A549 (cell line): ENCODE data around the gene LACTB. TPM values are rescaled to one million over a fixed set of nuclear protein-coding genes. Genes with fewer than 3 reads are reported as not detected.

Source experiments
- CEBPB ChIP-seq, 2 experiments: fragments of >200 bp in 1 of 2; sonication (Bioruptor Twin) in 1 of 2; formaldehyde crosslinking in 1 of 2; IDR thresholded peaks; 2 replicates each; pipeline ENCODE4 v1.6.1; 2012 to 2016
- CTCF ChIP-seq: fragments of >200 bp; sonication (Bioruptor Twin); formaldehyde crosslinking; IDR thresholded peaks from 3 replicates; pipeline ENCODE4 v1.5.1; 2016
- E2F6 ChIP-seq: IDR thresholded peaks from 2 replicates; pipeline ENCODE4 v1.6.1; 2012; ENCODE audit warnings: low read depth, borderline replicate concordance
- ESRRA ChIP-seq: fragments of 150-350 bp; IDR thresholded peaks from 2 replicates; pipeline ENCODE4 v1.6.1; 2014; ENCODE audit warnings: mild to moderate bottlenecking, low read length, borderline replicate concordance
- FOSB ChIP-seq: fragments of 250-450 bp; sonication (Bioruptor Pico); IDR thresholded peaks from 2 replicates; pipeline ENCODE4 v1.5.0; 2020; ENCODE audit warnings: mild to moderate bottlenecking, moderate library complexity
- HOXA7 ChIP-seq: fragments of 250-450 bp; sonication (Bioruptor Pico); IDR thresholded peaks from 2 replicates; pipeline ENCODE4 v1.5.0; 2020; ENCODE audit warnings: mild to moderate bottlenecking, moderate library complexity
- HOXB13 ChIP-seq: fragments of 250-450 bp; sonication (Bioruptor Pico); IDR thresholded peaks from 2 replicates; pipeline ENCODE4 v1.5.0; 2020; ENCODE audit warnings: low read depth, mild to moderate bottlenecking, moderate library complexity
- HOXB5 ChIP-seq: fragments of 250-450 bp; sonication (Bioruptor Pico); IDR thresholded peaks from 2 replicates; pipeline ENCODE4 v1.5.0; 2020; ENCODE audit warnings: mild to moderate bottlenecking, moderate library complexity
- KDM1A ChIP-seq: fragments of 200-600 bp; sonication (generic); IDR thresholded peaks from 2 replicates; pipeline ENCODE4 v1.6.1; 2016; ENCODE audit warnings: low read depth, mild to moderate bottlenecking
- MAFK ChIP-seq: fragments of 450-650 bp; IDR thresholded peaks from 2 replicates; pipeline ENCODE4 v1.6.1; 2014; ENCODE audit not compliant: partially characterized antibody
- MYC ChIP-seq: IDR thresholded peaks from 2 replicates; pipeline ENCODE4 v1.6.1; 2012; ENCODE audit warnings: mild to moderate bottlenecking, inconsistent platforms, low read length, improper control_type of control experiment, borderline replicate concordance
- NFE2L2 ChIP-seq: fragments of 150-350 bp; conservative IDR thresholded peaks from 2 replicates; pipeline ENCODE4 v1.6.1; 2014; ENCODE audit warnings: low read length
- NPAS2 ChIP-seq: fragments of 250-450 bp; sonication (Bioruptor Pico); IDR thresholded peaks from 2 replicates; pipeline ENCODE4 v1.8.0; 2022; ENCODE audit warnings: mild to moderate bottlenecking, moderate library complexity, borderline replicate concordance
- RAD21 ChIP-seq, 2 experiments: fragments of >200 bp in 1 of 2; sonication (Bioruptor Twin) in 1 of 2; formaldehyde crosslinking in 1 of 2; IDR thresholded peaks in 1 of 2; conservative IDR thresholded peaks in 1 of 2; 2 replicates in 1 of 2; 3 replicates in 1 of 2; pipeline ENCODE4 v1.6.1; 2012 to 2018; ENCODE audit warnings: inconsistent platforms in 1 of 2
- SMC3 ChIP-seq: fragments of >200 bp; sonication (Bioruptor Twin); formaldehyde crosslinking; IDR thresholded peaks from 3 replicates; pipeline ENCODE4 v1.6.1; 2018; ENCODE audit warnings: inconsistent platforms
- TP53 ChIP-seq: fragments of 250-450 bp; sonication (Bioruptor Pico); IDR thresholded peaks from 2 replicates; pipeline ENCODE4 v1.5.0; 2021; ENCODE audit warnings: mild to moderate bottlenecking, moderate library complexity
- ZC3H11A ChIP-seq: fragments of 450-650 bp; IDR thresholded peaks from 2 replicates; pipeline ENCODE4 v1.6.1; 2014; ENCODE audit warnings: antibody characterized with exemption, mild to moderate bottlenecking
- ZNF302 ChIP-seq: fragments of 250-450 bp; sonication (Bioruptor Pico); IDR thresholded peaks from 2 replicates; pipeline ENCODE4 v1.9.0; 2021; ENCODE audit warnings: inconsistent platforms, mild to moderate bottlenecking, moderate library complexity
- ZSCAN20 ChIP-seq: fragments of 250-450 bp; sonication (Bioruptor Pico); IDR thresholded peaks from 2 replicates; pipeline ENCODE4 v1.8.0; 2022; ENCODE audit warnings: mild to moderate bottlenecking, moderate library complexity
- polyA plus RNA-seq, 4 experiments: library from polyadenylated mRNA; depleted of rRNA in 3 of 4; stranded (reverse); fragments of >200 nt; fragmentation: RNase III in 1 of 4; extraction: RNeasy Plus Mini Kit Qiagen cat#74134 plus additional on column Dnase treatment in 1 of 4; gene quantifications; 2 replicates in 3 of 4; 3 replicates in 1 of 4; pipeline ENCODE4 v1.2.3, GENCODE V29; 2011 to 2017
- TF ChIP-seq, protein P1 (sequence below): IDR thresholded peaks from 2 replicates; pipeline ENCODE4 v1.6.1; 2012
- TF ChIP-seq, protein P2 (sequence below): fragments of 150-350 bp; IDR thresholded peaks from 2 replicates; pipeline ENCODE4 v1.6.1; 2014; ENCODE audit warnings: low read depth, mild to moderate bottlenecking, low read length
- TF ChIP-seq, protein P3 (sequence below): fragments of 250-450 bp; sonication (Bioruptor Pico); IDR thresholded peaks from 2 replicates; pipeline ENCODE4 v1.5.0; 2021; ENCODE audit warnings: mild to moderate bottlenecking, moderate library complexity, borderline replicate concordance
- TF ChIP-seq, protein P4 (sequence below): fragments of 200-600 bp; sonication (generic); IDR thresholded peaks from 2 replicates; pipeline ENCODE4 v1.6.1; 2016; ENCODE audit warnings: antibody characterized with exemption, mild to moderate bottlenecking, moderate library complexity

The LACTB gene
- polyA plus RNA-seq, 2 of the 4 experiments (the other 2 are of a cell fraction) = 56.5 to 59.6 TPM

- TF ChIP-seq E2F6 (no peak), FOSB (CRISPR knock-in tag) (no peak), NPAS2 (CRISPR knock-in tag) (no peak), HOXA7 (CRISPR knock-in tag) (no peak), NFE2L2 (no peak), ZC3H11A (no peak), ZNF302 (CRISPR knock-in tag) (0 out of 2 replicates have a peak, but pooled peaks have one; percentile 29), KDM1A (no peak), TP53 (CRISPR knock-in tag) (0 out of 2 replicates have a peak, but pooled peaks have one; percentile 22), MAFK (no peak), CTCF (no peak), CEBPB (IDR thresholded peaks at IDR 0.05) (peak in 1 of 2 experiments; percentile 74; a peak in 2 of 4 replicates), SMC3 (no peak), ZSCAN20 (no peak), HOXB5 (CRISPR knock-in tag) (peak; percentile 73; the same call in 1 of the 2 replicates), HOXB13 (CRISPR knock-in tag) (peak; percentile 89; the same call in 1 of the 2 replicates), ESRRA (no peak), MYC (no peak), RAD21 (conservative IDR thresholded peaks at IDR 0.05 in 1 of 2, IDR thresholded peaks at IDR 0.05 in 1 of 2) (no peak)
- TF ChIP-seq, protein P1, sequence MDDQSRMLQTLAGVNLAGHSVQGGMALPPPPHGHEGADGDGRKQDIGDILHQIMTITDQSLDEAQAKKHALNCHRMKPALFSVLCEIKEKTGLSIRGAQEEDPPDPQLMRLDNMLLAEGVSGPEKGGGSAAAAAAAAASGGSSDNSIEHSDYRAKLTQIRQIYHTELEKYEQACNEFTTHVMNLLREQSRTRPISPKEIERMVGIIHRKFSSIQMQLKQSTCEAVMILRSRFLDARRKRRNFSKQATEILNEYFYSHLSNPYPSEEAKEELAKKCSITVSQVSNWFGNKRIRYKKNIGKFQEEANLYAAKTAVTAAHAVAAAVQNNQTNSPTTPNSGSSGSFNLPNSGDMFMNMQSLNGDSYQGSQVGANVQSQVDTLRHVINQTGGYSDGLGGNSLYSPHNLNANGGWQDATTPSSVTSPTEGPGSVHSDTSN = no peak
- TF ChIP-seq, protein P2, sequence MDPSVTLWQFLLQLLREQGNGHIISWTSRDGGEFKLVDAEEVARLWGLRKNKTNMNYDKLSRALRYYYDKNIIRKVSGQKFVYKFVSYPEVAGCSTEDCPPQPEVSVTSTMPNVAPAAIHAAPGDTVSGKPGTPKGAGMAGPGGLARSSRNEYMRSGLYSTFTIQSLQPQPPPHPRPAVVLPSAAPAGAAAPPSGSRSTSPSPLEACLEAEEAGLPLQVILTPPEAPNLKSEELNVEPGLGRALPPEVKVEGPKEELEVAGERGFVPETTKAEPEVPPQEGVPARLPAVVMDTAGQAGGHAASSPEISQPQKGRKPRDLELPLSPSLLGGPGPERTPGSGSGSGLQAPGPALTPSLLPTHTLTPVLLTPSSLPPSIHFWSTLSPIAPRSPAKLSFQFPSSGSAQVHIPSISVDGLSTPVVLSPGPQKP = no peak
- TF ChIP-seq, protein P3, sequence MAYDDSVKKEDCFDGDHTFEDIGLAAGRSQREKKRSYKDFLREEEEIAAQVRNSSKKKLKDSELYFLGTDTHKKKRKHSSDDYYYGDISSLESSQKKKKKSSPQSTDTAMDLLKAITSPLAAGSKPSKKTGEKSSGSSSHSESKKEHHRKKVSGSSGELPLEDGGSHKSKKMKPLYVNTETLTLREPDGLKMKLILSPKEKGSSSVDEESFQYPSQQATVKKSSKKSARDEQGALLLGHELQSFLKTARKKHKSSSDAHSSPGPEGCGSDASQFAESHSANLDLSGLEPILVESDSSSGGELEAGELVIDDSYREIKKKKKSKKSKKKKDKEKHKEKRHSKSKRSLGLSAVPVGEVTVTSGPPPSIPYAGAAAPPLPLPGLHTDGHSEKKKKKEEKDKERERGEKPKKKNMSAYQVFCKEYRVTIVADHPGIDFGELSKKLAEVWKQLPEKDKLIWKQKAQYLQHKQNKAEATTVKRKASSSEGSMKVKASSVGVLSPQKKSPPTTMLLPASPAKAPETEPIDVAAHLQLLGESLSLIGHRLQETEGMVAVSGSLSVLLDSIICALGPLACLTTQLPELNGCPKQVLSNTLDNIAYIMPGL (CRISPR knock-in tag) = no peak
- TF ChIP-seq, protein P4, sequence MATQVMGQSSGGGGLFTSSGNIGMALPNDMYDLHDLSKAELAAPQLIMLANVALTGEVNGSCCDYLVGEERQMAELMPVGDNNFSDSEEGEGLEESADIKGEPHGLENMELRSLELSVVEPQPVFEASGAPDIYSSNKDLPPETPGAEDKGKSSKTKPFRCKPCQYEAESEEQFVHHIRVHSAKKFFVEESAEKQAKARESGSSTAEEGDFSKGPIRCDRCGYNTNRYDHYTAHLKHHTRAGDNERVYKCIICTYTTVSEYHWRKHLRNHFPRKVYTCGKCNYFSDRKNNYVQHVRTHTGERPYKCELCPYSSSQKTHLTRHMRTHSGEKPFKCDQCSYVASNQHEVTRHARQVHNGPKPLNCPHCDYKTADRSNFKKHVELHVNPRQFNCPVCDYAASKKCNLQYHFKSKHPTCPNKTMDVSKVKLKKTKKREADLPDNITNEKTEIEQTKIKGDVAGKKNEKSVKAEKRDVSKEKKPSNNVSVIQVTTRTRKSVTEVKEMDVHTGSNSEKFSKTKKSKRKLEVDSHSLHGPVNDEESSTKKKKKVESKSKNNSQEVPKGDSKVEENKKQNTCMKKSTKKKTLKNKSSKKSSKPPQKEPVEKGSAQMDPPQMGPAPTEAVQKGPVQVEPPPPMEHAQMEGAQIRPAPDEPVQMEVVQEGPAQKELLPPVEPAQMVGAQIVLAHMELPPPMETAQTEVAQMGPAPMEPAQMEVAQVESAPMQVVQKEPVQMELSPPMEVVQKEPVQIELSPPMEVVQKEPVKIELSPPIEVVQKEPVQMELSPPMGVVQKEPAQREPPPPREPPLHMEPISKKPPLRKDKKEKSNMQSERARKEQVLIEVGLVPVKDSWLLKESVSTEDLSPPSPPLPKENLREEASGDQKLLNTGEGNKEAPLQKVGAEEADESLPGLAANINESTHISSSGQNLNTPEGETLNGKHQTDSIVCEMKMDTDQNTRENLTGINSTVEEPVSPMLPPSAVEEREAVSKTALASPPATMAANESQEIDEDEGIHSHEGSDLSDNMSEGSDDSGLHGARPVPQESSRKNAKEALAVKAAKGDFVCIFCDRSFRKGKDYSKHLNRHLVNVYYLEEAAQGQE = no peak
These were observed 39.3 kb upstream of the LACTB start (continued) for GRCh38 chr15:63082366-63082765.
